CD4-positive, alpha-beta T cell treated with Interleukin-17A for 1 hour (primary cell): Measurements from ENCODE around the gene POLR3GL.
"Not testable (repeated sequence)": the region's sequence is repeated elsewhere in the genome, so short reads cannot be mapped to it uniquely, and the experiment has no call there.

Experiments used
- DNase-seq: peaks from one replicate; pipeline ENCODE4 v3.0.0-alpha.2; 2020

The POLR3GL gene

GRCh38 chr1:146021622-146022402, 57.3 kb downstream of the POLR3GL start, which contains the start of gene HJV:
Gene HJV, minus strand, starts transcription at chr1:146021735. Its CDS starts 1,504 bp downstream, at chr1:146020231.
- DNase-seq = no peak

GRCh38 chr1:146022403-146023127, 58.1 kb downstream of the POLR3GL start:
- DNase-seq = no peak

- not testable (repeated sequence) for DNase-seq
Observed at GRCh38 chr1:146025787-146026495, 61.5 kb downstream of the POLR3GL start.

GRCh38 chr1:146026650-146027049, 62.2 kb downstream of the POLR3GL start:
- not testable (repeated sequence) for DNase-seq
